WTC11 (cell line): ENCODE results near the gene STAG1. TPM values are rescaled to one million over a fixed set of nuclear protein-coding genes. Genes with fewer than 3 reads are reported as not detected.

Source experiments
- ATAC-seq: fragments of 200-7000 bp; cut with Tn5 transposase; 2 replicates; pipeline ENCODE4 v1.10.0; 2021; ENCODE audit warnings: mild to moderate bottlenecking, moderate library complexity
- CTCF ChIA-PET: fragments of 300-600 bp; sonication (Branson Sonifier 250); formaldehyde crosslinking; loops from one replicate; lab custom pipeline; 2021; ENCODE audit warnings: antibody characterized with exemption; lab: Charles Lee
- POLR2A ChIA-PET: fragments of 350-600 bp; sonication (Branson Sonifier 250); formaldehyde crosslinking; loops from one replicate; lab custom pipeline; 2021; ENCODE audit warnings: antibody characterized with exemption; lab: Charles Lee
- DNase-seq: peaks from one replicate; pipeline ENCODE4 v3.0.0; 2021; ENCODE audit warnings: low spot score
- H3K27ac Mint-ChIP-seq: 2 replicates; pipeline ENCODE4 v1.8.0; 2021; ENCODE audit warnings: mixed read lengths
- H3K27me3 Mint-ChIP-seq: 2 replicates; pipeline ENCODE4 v1.8.0; 2021; ENCODE audit warnings: low read depth, mild to moderate bottlenecking, moderate library complexity, mixed read lengths
- H3K36me3 Mint-ChIP-seq: 2 replicates; pipeline ENCODE4 v1.8.0; 2021; ENCODE audit warnings: mixed read lengths
- H3K4me1 Mint-ChIP-seq: 2 replicates; pipeline ENCODE4 v1.8.0; 2022; ENCODE audit warnings: mixed read lengths
- H3K4me3 Mint-ChIP-seq: 2 replicates; pipeline ENCODE4 v1.8.0; 2021; ENCODE audit warnings: mild to moderate bottlenecking, moderate library complexity, mixed read lengths
- H3K9me3 Mint-ChIP-seq: 2 replicates; pipeline ENCODE4 v1.8.0; 2021; ENCODE audit warnings: mixed read lengths
- ATF1 ChIP-seq: sonication (generic); formaldehyde crosslinking; IDR thresholded peaks from 2 replicates; pipeline ENCODE4 v1.8.1; 2023; ENCODE audit warnings: mild to moderate bottlenecking, moderate library complexity, missing genetic modification reagents
- CBFB ChIP-seq: sonication (generic); formaldehyde crosslinking; IDR thresholded peaks from 2 replicates; pipeline ENCODE4 v1.8.1; 2022; ENCODE audit warnings: mild to moderate bottlenecking, low read depth, missing genetic modification reagents
- ELF4 ChIP-seq: sonication (generic); formaldehyde crosslinking; IDR thresholded peaks from 2 replicates; pipeline ENCODE4 v1.8.1; 2022; ENCODE audit warnings: low read depth, mild to moderate bottlenecking, moderate library complexity, missing genetic modification reagents
- GRHL2 ChIP-seq: fragments of 250-450 bp; sonication (Bioruptor Pico); IDR thresholded peaks from 2 replicates; pipeline ENCODE4 v1.8.0; 2022; ENCODE audit warnings: mild to moderate bottlenecking, moderate library complexity; ENCODE audit not compliant: insufficient replicate concordance, severe bottlenecking
- IRF1 ChIP-seq: sonication (generic); formaldehyde crosslinking; IDR thresholded peaks from 2 replicates; pipeline ENCODE4 v1.8.0; 2023; ENCODE audit warnings: missing genetic modification reagents
- JUN ChIP-seq: sonication (generic); formaldehyde crosslinking; IDR thresholded peaks from 2 replicates; pipeline ENCODE4 v1.8.0; 2023; ENCODE audit warnings: mild to moderate bottlenecking, missing genetic modification reagents
- KAT7 ChIP-seq: sonication (generic); formaldehyde crosslinking; IDR thresholded peaks from 2 replicates; pipeline ENCODE4 v1.8.1; 2023; ENCODE audit warnings: missing genetic modification reagents, mild to moderate bottlenecking, borderline replicate concordance
- MAX ChIP-seq: sonication (generic); formaldehyde crosslinking; IDR thresholded peaks from 2 replicates; pipeline ENCODE4 v1.8.0; 2022; ENCODE audit warnings: mild to moderate bottlenecking, missing genetic modification reagents
- MXD4 ChIP-seq: fragments of 250-450 bp; sonication (Bioruptor Pico); IDR thresholded peaks from 2 replicates; pipeline ENCODE4 v1.8.0; 2021; ENCODE audit warnings: mild to moderate bottlenecking, moderate library complexity, borderline replicate concordance
- NR1H2 ChIP-seq: sonication (generic); formaldehyde crosslinking; IDR thresholded peaks from 2 replicates; pipeline ENCODE4 v1.9.0; 2021; ENCODE audit warnings: mild to moderate bottlenecking, moderate library complexity, missing genetic modification reagents
- NR2C2 ChIP-seq: sonication (generic); formaldehyde crosslinking; IDR thresholded peaks from 2 replicates; pipeline ENCODE4 v1.8.0; 2022; ENCODE audit warnings: mild to moderate bottlenecking, missing genetic modification reagents
- RORB ChIP-seq: fragments of 250-450 bp; sonication (Bioruptor Pico); IDR thresholded peaks from 2 replicates; pipeline ENCODE4 v1.9.0; 2021; ENCODE audit warnings: mild to moderate bottlenecking
- ZNF532 ChIP-seq: fragments of 250-450 bp; sonication (Bioruptor Pico); IDR thresholded peaks from 2 replicates; pipeline ENCODE4 v1.9.0; 2021; ENCODE audit warnings: mild to moderate bottlenecking, borderline replicate concordance
- total RNA-seq: library from RNA; stranded (reverse); gene quantifications from 3 replicates; pipeline ENCODE4 v1.2.3, GENCODE V29; 2021
- TF ChIP-seq, protein P1 (sequence below): sonication (generic); formaldehyde crosslinking; conservative IDR thresholded peaks from 2 replicates; pipeline ENCODE4 v1.8.1; 2023; ENCODE audit warnings: mild to moderate bottlenecking, low read depth, missing genetic modification reagents, moderate library complexity

The STAG1 gene
- total RNA-seq, 1 experiment from 2014 or later, result 20.7 TPM

DNA sequence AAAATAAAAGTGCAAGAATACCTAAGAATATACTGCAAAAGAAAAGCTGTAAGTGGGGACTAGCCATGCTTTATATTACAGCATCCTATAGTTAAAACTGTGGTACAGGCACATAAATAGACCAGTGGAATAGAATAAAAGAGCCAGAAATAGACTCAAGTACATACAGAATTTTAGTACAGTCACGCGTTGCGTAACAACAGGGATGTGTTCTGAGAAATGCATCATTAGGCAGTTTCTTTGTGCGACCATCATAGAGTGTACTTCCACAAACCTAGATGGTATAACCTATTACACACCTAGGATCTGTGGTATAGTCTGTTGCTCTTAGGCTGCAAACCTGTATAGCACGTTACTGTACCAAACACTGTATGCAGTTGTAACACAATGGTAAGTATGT, 440.2 kb downstream of the STAG1 start (continued):
- TF ChIP-seq MAX (CRISPR knock-in tag), result no peak
- TF ChIP-seq, protein P1, sequence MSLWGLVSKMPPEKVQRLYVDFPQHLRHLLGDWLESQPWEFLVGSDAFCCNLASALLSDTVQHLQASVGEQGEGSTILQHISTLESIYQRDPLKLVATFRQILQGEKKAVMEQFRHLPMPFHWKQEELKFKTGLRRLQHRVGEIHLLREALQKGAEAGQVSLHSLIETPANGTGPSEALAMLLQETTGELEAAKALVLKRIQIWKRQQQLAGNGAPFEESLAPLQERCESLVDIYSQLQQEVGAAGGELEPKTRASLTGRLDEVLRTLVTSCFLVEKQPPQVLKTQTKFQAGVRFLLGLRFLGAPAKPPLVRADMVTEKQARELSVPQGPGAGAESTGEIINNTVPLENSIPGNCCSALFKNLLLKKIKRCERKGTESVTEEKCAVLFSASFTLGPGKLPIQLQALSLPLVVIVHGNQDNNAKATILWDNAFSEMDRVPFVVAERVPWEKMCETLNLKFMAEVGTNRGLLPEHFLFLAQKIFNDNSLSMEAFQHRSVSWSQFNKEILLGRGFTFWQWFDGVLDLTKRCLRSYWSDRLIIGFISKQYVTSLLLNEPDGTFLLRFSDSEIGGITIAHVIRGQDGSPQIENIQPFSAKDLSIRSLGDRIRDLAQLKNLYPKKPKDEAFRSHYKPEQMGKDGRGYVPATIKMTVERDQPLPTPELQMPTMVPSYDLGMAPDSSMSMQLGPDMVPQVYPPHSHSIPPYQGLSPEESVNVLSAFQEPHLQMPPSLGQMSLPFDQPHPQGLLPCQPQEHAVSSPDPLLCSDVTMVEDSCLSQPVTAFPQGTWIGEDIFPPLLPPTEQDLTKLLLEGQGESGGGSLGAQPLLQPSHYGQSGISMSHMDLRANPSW (CRISPR knock-in tag), result no peak
- TF ChIP-seq NR1H2, result no peak
- TF ChIP-seq ATF1 (CRISPR knock-in tag), result no peak
- no peak for TF ChIP-seq ELF4 (CRISPR knock-in tag)

GRCh38 chr3:136311261-136311660, 440.9 kb downstream of the STAG1 start:
- no peak for DNase-seq
- H3K4me3 Mint-ChIP-seq, result no peak overlapping the region
- ChIA-PET CTCF (no interaction called here), POLR2A (no interaction called here)
- no peaks in the 10 kb centered on the region for H3K27me3 Mint-ChIP-seq
- no peaks in the 10 kb centered on the region for H3K9me3 Mint-ChIP-seq
- peaks cover 25% of the 10 kb centered on the region for H3K36me3 Mint-ChIP-seq
- H3K27ac Mint-ChIP-seq, result no peak overlapping the region
- H3K4me1 Mint-ChIP-seq, result no peaks in the 10 kb centered on the region
- ATAC-seq, result no peak
- TF ChIP-seq JUN (CRISPR knock-in tag) (no peak), KAT7 (CRISPR knock-in tag) (no peak), MXD4 (CRISPR knock-in tag) (no peak)

- Mint-ChIP-seq H3K27ac (no peak overlapping the region), H3K4me1 (no peaks in the 10 kb centered on the region), H3K36me3 (peaks cover 21% of the 10 kb centered on the region), H3K27me3 (no peaks in the 10 kb centered on the region), H3K4me3 (no peak overlapping the region), H3K9me3 (no peaks in the 10 kb centered on the region)
- TF ChIP-seq RORB (CRISPR knock-in tag), result no peak
- no peak for TF ChIP-seq CBFB (CRISPR knock-in tag)
- no peak for TF ChIP-seq IRF1 (CRISPR knock-in tag)
- TF ChIP-seq ZNF532 (CRISPR knock-in tag), result no peak
- TF ChIP-seq NR2C2 (CRISPR knock-in tag), result no peak
- TF ChIP-seq GRHL2, result no peak
- no peak for TF ChIP-seq ELF4 (CRISPR knock-in tag)
- ChIA-PET POLR2A (no interaction called here), CTCF (no interaction called here)
- DNase-seq, result no peak
- no peak for ATAC-seq
Measured at GRCh38 chr3:136305879-136306278, 446.3 kb downstream of the STAG1 start.
